GM19023 (cell line): Measurements from ENCODE around the gene RIN1.
A peak's percentile ranks its signal among the peaks of the same experiment; 100 is the strongest.
"Not testable (repeated sequence)": the region's sequence is repeated elsewhere in the genome, so short reads cannot be mapped to it uniquely, and the experiment has no call there.

ENCODE experiments used
- ATAC-seq: cut with Tn5 transposase; IDR thresholded peaks from one replicate; pipeline ENCODE4 v1.9.1; 2021; ENCODE audit warnings: mild to moderate bottlenecking, moderate library complexity; ENCODE audit not compliant: unreplicated experiment

The RIN1 gene

GRCh38 chr11:66336234-66337102, at the start of gene RIN1:
TSS of gene RIN1 (minus strand) at chr11:66336434. CDS start at chr11:66336402, 32 bp downstream.
- peak; percentile 65 for ATAC-seq

GRCh38 chr11:66384316-66384715, 48.1 kb upstream of the RIN1 start:
- not testable (repeated sequence) for ATAC-seq

- ATAC-seq, result not testable (repeated sequence)
Measured at GRCh38 chr11:66380264-66380663, 44.0 kb upstream of the RIN1 start.

- not testable (repeated sequence) for ATAC-seq
Measured at GRCh38 chr11:66373690-66374287, 37.6 kb upstream of the RIN1 start.

GRCh38 chr11:66373265-66373664, 37.0 kb upstream of the RIN1 start:
- no peak for ATAC-seq

- ATAC-seq, result peak; percentile 50
Measured at GRCh38 chr11:66371627-66372415, 35.6 kb upstream of the RIN1 start, which contains the start of gene SLC29A2. TSS of gene SLC29A2 (minus strand) at chr11:66371760. CDS start at chr11:66371591, 169 bp downstream.

GRCh38 chr11:66369073-66369894, 33.0 kb upstream of the RIN1 start:
- no peak for ATAC-seq

GRCh38 chr11:66368484-66368883, 32.2 kb upstream of the RIN1 start:
- no peak for ATAC-seq

GRCh38 chr11:66367561-66368312, 31.5 kb upstream of the RIN1 start:
- no peak for ATAC-seq

GRCh38 chr11:66366844-66367477, 30.7 kb upstream of the RIN1 start:
- ATAC-seq, result no peak

GRCh38 chr11:66365711-66366619, 29.7 kb upstream of the RIN1 start:
- ATAC-seq, result no peak

GRCh38 chr11:66365166-66365565, 28.9 kb upstream of the RIN1 start:
- no peak for ATAC-seq

- ATAC-seq, result no peak
Measured at GRCh38 chr11:66363805-66364535, 27.7 kb upstream of the RIN1 start.

- no peak for ATAC-seq
Measured at GRCh38 chr11:66363187-66363601, 27.0 kb upstream of the RIN1 start.

- no peak for ATAC-seq
Measured at GRCh38 chr11:66362481-66363147, 26.4 kb upstream of the RIN1 start.

- ATAC-seq, result no peak
Measured at GRCh38 chr11:66361502-66361941, 25.3 kb upstream of the RIN1 start.
